SK-N-MC (cell line): ENCODE results near the gene GALT.

Source experiments
- DNase-seq: peaks from one replicate; pipeline ENCODE4 v3.0.0-alpha.2; 2011; ENCODE audit warnings: low read depth, low spot score
- H3K27ac ChIP-seq: fragments of 200-600 bp; sonication (generic); 2 replicates; pipeline ENCODE4 v1.5.1; 2016; ENCODE audit warnings: mixed run types
- H3K36me3 ChIP-seq: fragments of 200-600 bp; sonication (generic); 2 replicates; pipeline ENCODE4 v1.6.1; 2017; ENCODE audit warnings: antibody characterized with exemption, low read length, mixed read lengths; ENCODE audit not compliant: insufficient read depth
- H3K4me3 ChIP-seq: fragments of 200-600 bp; sonication (generic); 2 replicates; pipeline ENCODE4 v1.5.1; 2016
- H3K9ac ChIP-seq: fragments of 200-600 bp; sonication (generic); 2 replicates; pipeline ENCODE4 v1.8.0; 2017; ENCODE audit warnings: mixed run types, mixed read lengths; ENCODE audit not compliant: insufficient read length
- H3K9me3 ChIP-seq: fragments of 200-600 bp; sonication (generic); 2 replicates; pipeline ENCODE4 v1.6.1; 2017; ENCODE audit warnings: low read depth, mild to moderate bottlenecking, antibody characterized with exemption, low read length, moderate library complexity, mixed read lengths
- EZH2 ChIP-seq: fragments of 200-600 bp; sonication (generic); IDR thresholded peaks from one replicate; pipeline ENCODE4 v1.6.1; 2017; ENCODE audit warnings: antibody characterized with exemption
- FOXP2 ChIP-seq: optimal IDR thresholded peaks from 2 replicates; pipeline ENCODE3; 2011; ENCODE audit warnings: mild to moderate bottlenecking, moderate library complexity; ENCODE audit not compliant: insufficient read depth; ENCODE audit errors: extremely low read length, control extremely low read depth
- POLR2AphosphoS5 ChIP-seq: IDR thresholded peaks from 2 replicates; pipeline ENCODE4 v1.6.1; 2012; ENCODE audit warnings: mild to moderate bottlenecking, low read depth, low read length, borderline replicate concordance

Gene GALT

DNA sequence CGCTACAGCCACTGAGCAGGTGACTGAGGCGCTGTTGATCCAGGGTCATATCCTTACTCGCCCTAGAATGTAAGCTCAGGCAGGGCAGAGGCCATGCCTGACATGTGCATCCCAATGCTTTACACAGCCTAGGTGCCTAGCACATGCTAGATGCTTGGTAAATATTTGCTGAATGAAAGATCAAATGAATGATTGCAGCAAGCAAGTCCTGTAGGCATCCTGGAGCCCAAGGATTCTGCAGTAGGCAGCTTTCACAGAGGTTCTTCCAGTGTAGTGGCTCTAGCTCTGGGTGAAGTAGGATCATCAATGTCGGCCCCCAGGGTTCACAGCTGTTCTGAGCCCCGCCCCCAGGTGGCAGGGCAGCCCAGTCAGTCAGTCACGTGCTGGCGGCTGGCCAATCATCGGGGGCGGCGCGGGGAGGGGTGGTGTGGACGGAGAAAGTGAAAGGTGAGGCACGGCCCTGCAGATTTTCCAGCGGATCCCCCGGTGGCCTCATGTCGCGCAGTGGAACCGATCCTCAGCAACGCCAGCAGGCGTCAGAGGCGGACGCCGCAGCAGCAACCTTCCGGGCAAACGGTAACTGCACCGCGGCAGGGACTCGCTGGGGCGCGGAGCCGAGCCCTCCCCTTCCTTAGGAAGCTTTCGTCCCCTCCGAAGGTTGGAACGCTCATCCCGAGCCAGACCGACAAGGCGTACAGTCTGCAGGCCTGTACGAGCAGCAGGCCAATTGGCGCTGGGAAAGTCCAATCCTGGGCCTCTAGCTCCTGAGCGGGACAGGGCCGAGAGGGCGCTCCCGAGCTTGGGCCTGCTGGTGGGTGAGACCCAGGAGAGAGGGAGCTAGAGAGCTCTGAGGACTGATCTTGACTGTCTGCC is at the start of gene GALT:
Gene GALT (plus strand): TSS at position 465 of the 873 bp plus-strand sequence. CDS start 30 bp downstream, at position 495.
- Histone ChIP-seq H3K27ac (no peak within 1 kb of the TSS), H3K4me3 (peak within 1 kb of the TSS; percentile 90), H3K9me3 (no peaks in the 10 kb centered on the region), H3K9ac (peak within 1 kb of the TSS; percentile 80), H3K36me3 (peaks cover 20% of the 10 kb centered on the region; the same call in 1 of the 2 replicates)
- DNase-seq = no peak
- TF ChIP-seq POLR2AphosphoS5 = peak; percentile 86; the same call in 1 of the 2 replicates
- TF ChIP-seq EZH2 = no peak

- Histone ChIP-seq H3K4me3 (no peak overlapping the region), H3K9ac (no peak overlapping the region), H3K27ac (no peak overlapping the region), H3K9me3 (no peaks in the 10 kb centered on the region), H3K36me3 (no peaks in the 10 kb centered on the region)
- TF ChIP-seq POLR2AphosphoS5 (no peak), FOXP2 (no peak), EZH2 (no peak)
- no peak for DNase-seq
Measured at GRCh38 chr9:34599546-34599945, 46.9 kb upstream of the GALT start.

DNA sequence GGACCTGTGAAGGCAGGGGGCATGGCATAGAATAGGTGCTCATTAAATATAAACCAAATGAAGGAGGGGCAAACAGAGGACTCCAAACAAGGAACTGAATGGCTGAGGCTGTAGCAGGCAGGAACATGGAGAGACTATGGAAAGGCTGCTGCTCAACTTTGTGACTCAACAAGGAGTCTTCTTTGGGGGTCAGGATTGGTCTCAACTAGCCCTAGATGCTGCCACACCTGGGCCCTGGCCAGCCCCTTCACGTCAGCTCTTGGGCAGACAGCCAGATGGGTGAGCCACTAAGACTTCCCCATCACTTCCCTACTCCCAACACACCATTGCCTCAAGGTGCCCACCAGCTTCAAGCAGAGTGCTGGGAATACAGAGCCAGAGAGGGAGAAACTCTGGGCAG is 45.6 kb upstream of the GALT start:
- no peak for TF ChIP-seq EZH2
- no peak for TF ChIP-seq POLR2AphosphoS5
- no peak for TF ChIP-seq FOXP2
- no peak for DNase-seq
- Histone ChIP-seq H3K36me3 (no peaks in the 10 kb centered on the region), H3K9me3 (no peaks in the 10 kb centered on the region), H3K9ac (no peak overlapping the region), H3K27ac (no peak overlapping the region), H3K4me3 (no peak overlapping the region)

DNA sequence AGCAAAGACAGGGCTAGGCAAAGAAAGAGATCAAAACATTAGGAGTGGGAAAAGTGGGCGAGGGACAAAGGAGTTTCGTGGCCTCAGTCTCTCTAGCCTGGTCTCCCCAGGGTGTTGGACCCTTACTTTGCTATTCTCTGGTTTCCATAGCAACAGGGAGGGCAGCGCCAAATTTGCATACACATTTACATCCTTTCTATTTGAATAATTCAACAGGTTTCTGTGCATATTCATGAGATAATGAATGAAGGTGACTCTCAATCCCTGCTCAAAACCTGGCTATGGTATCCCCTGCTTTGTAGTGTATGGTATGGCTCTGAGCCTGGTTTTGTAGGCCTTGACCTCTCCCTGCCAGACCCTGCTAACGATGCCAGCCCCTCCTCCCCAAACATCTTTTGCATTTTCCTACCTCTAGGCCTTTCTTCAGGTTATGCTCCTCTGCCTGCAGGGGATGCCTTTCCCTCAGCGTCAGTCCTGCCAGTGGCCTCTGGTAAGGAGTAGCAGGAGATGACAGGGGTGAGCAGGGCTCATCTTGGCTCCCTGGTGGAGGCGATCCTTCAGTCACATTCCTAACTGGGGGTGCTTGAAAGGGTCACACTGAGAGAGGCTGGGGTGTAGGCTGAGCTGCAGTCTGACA is 44.4 kb upstream of the GALT start:
- H3K4me3 ChIP-seq = no peak overlapping the region
- DNase-seq = no peak
- no peaks in the 10 kb centered on the region for H3K36me3 ChIP-seq
- TF ChIP-seq EZH2 (no peak), FOXP2 (no peak), POLR2AphosphoS5 (no peak)
- H3K9me3 ChIP-seq = no peaks in the 10 kb centered on the region
- H3K9ac ChIP-seq = no peak overlapping the region
- H3K27ac ChIP-seq = no peak overlapping the region

- no peak overlapping the region for H3K4me3 ChIP-seq
- H3K27ac ChIP-seq = no peak overlapping the region
- TF ChIP-seq FOXP2 (no peak), EZH2 (no peak)
- H3K36me3 ChIP-seq = no peaks in the 10 kb centered on the region
- peak; percentile 52 for DNase-seq
- H3K9me3 ChIP-seq = no peaks in the 10 kb centered on the region
- no peak overlapping the region for H3K9ac ChIP-seq
Measured at GRCh38 chr9:34603610-34604231, 42.8 kb upstream of the GALT start.

GRCh38 chr9:34606190-34606589 is 40.3 kb upstream of the GALT start:
- no peak for DNase-seq
- Histone ChIP-seq H3K36me3 (no peaks in the 10 kb centered on the region), H3K4me3 (no peak overlapping the region), H3K9me3 (no peaks in the 10 kb centered on the region), H3K9ac (no peak overlapping the region), H3K27ac (no peak overlapping the region)
- TF ChIP-seq EZH2 (no peak), POLR2AphosphoS5 (no peak), FOXP2 (no peak)

DNA sequence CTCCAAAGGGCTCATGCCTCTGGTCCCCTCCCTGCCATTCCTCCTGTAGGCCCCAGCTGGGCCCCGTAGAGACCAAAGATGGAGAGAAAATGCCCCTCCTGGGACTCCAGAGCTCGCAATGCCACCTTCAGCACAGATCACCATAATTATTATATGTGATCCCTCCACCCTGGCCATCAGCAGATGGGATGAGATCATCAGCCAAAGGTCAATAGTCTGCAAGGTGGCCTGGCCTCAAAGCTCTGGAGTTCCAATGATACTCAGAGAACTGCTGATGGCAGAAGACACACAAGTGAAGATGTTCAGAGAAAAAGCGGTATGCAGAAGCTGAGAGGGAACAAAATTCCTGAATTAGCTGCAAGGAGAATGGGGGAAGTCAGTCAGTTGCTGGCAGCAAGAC is 39.6 kb upstream of the GALT start:
- H3K36me3 ChIP-seq = no peaks in the 10 kb centered on the region
- H3K4me3 ChIP-seq = no peak overlapping the region
- DNase-seq = no peak
- H3K9ac ChIP-seq = no peak overlapping the region
- H3K9me3 ChIP-seq = no peaks in the 10 kb centered on the region
- no peak for TF ChIP-seq POLR2AphosphoS5
- TF ChIP-seq FOXP2 = no peak
- no peak for TF ChIP-seq EZH2
- no peak overlapping the region for H3K27ac ChIP-seq

GRCh38 chr9:34607331-34607730 is 39.1 kb upstream of the GALT start:
- Histone ChIP-seq H3K9me3 (no peaks in the 10 kb centered on the region), H3K4me3 (no peak overlapping the region), H3K27ac (no peak overlapping the region), H3K36me3 (no peaks in the 10 kb centered on the region), H3K9ac (no peak overlapping the region)
- TF ChIP-seq POLR2AphosphoS5 = no peak
- no peak for TF ChIP-seq EZH2
- no peak for TF ChIP-seq FOXP2
- DNase-seq = no peak
